Measurements from ENCODE around the gene MID1. TPM values are rescaled to one million over a fixed set of nuclear protein-coding genes. Genes with fewer than 3 reads are reported as not detected.

MID1 gene
- polyA plus RNA-seq, 6 donors from 2014 or later: 0.06 to 1.3 (median 0.40) TPM; not detected in 1

DNA sequence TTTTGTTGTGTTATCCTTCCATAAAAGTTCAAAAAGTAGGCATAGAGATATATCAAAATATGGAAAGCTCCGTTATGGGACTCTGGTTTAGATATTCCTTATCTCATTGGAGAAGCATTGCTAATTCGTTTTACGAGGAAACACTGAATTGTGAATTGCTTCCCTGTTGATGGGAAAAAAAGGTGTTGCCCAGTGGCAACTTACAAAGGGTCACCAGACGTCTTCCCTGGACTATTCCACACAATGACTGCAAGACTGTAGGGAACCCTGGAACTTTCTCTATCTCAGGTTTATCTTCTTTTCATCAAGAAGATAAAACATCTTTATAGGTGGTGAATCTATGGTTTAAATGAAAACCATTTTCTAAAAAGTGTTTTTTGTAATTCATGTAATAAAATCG is 137.7 kb downstream of the MID1 start:
- H3K27me3 Mint-ChIP-seq: no peaks in the 10 kb centered on the region
- peaks cover 0 to 4% (median 2%) of the 10 kb centered on the region in 7 donors for H3K9me3 Mint-ChIP-seq
- H3K4me3 Mint-ChIP-seq: peak overlapping the region; percentile 49 to 85 (median 70)
- peak overlapping the region in 3 of 6 donors; percentile 53 to 82 (median 75) for H3K27ac Mint-ChIP-seq
- no peak for DNase-seq
- no peak for ATAC-seq (ENCODE audit: low read depth in 2 of 2)
- no peaks in the 10 kb centered on the region for H3K36me3 Mint-ChIP-seq
- peaks cover 7 to 11% (median 10%) of the 10 kb centered on the region in 3 donors for H3K4me1 Mint-ChIP-seq

DNA sequence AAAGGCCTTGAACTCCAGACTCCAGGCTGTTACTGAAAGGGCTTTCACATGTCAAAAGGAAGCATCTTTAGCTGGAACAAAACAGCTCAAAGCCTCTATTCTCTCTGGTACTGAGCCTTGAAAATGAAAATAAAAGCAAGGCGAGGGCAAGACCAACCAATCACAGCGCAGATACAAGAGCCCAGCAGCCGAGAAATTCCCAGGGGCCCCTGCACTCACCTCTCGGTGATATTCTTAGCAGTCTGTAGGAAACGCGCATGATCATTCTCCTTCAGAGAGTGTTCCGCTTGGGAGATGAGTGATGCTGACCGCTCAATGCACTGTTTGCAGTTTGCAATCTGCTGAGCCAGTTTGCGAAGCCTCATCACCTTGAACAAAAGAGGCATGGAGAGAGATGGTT is 138.1 kb downstream of the MID1 start:
- H3K27ac Mint-ChIP-seq: peak overlapping the region; percentile 53 to 96 (median 79)
- no peaks in the 10 kb centered on the region for H3K27me3 Mint-ChIP-seq
- ATAC-seq (ENCODE audit: low read depth in 2 of 2) (peak; percentile 97 to 99), DNase-seq (peak; percentile 35)
- H3K4me1 Mint-ChIP-seq: peaks cover 7 to 11% (median 10%) of the 10 kb centered on the region in 3 donors
- peaks cover 0 to 4% (median 2%) of the 10 kb centered on the region in 7 donors for H3K9me3 Mint-ChIP-seq
- H3K36me3 Mint-ChIP-seq: no peaks in the 10 kb centered on the region
- H3K4me3 Mint-ChIP-seq: peak overlapping the region; percentile 49 to 85 (median 70)

DNA sequence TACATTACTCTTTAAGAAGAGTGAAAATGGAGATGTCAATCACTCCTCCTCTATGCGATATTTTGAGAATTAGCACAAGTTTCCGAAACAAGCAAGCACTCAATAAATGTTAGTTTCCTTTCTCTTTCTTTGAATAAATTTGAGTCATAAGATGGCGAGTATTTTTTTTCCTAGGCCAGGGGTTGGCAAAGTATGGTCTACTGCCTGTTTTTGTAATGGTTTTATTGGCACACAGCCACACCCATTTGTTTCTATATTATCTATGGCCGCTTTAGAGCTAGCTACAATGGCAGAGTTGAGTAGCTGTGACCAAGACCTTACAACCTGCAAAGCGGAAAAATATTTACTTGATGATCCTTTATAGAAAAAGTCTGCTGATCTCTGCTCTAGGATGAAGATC is 139.5 kb downstream of the MID1 start:
- H3K4me3 Mint-ChIP-seq: no peak overlapping the region
- peaks cover 7 to 11% (median 10%) of the 10 kb centered on the region in 3 donors for H3K4me1 Mint-ChIP-seq
- H3K9me3 Mint-ChIP-seq: peaks cover 0 to 4% (median 2%) of the 10 kb centered on the region in 7 donors
- H3K27ac Mint-ChIP-seq: no peak overlapping the region
- ATAC-seq (ENCODE audit: low read depth in 2 of 2) (no peak), DNase-seq (no peak)
- no peaks in the 10 kb centered on the region for H3K27me3 Mint-ChIP-seq
- H3K36me3 Mint-ChIP-seq: no peaks in the 10 kb centered on the region

DNA sequence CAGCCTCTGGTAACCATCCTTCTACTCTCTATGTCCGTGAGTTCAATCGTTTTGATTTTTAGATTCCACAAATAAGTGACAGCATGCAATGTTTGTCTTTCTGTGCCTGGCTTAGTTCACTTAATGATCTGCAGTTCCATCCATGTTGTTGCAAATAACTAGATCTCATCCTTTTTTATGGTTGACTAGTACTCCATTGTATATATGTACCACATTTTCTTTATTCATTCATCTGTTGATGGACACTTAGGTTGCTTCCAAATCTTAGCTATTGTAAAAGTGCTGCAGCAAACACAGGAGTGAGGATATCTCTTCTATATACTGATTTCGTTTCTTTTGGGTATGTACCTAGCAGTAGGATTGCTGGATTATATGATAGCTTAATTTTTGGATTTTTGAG is 140.9 kb downstream of the MID1 start:
- Mint-ChIP-seq H3K9me3 (peaks cover 0 to 4% (median 2%) of the 10 kb centered on the region in 7 donors), H3K4me3 (no peak overlapping the region), H3K36me3 (no peaks in the 10 kb centered on the region), H3K27ac (no peak overlapping the region), H3K27me3 (no peaks in the 10 kb centered on the region), H3K4me1 (peaks cover 7 to 11% (median 10%) of the 10 kb centered on the region in 3 donors)
- DNase-seq: no peak
- no peak for ATAC-seq (ENCODE audit: low read depth in 2 of 2)

- Mint-ChIP-seq H3K27me3 (no peaks in the 10 kb centered on the region), H3K27ac (no peak overlapping the region), H3K36me3 (no peaks in the 10 kb centered on the region), H3K4me1 (peaks cover 6 to 11% (median 9%) of the 10 kb centered on the region in 3 donors), H3K9me3 (peaks cover 0 to 4% (median 2%) of the 10 kb centered on the region in 7 donors), H3K4me3 (no peak overlapping the region)
- no peak for ATAC-seq (ENCODE audit: low read depth in 2 of 2)
- no peak for DNase-seq
Measured at GRCh38 chrX:10477525-10477924, 142.9 kb downstream of the MID1 start.

- Mint-ChIP-seq H3K27me3 (no peaks in the 10 kb centered on the region), H3K4me1 (no peaks in the 10 kb centered on the region), H3K36me3 (no peaks in the 10 kb centered on the region), H3K4me3 (no peak overlapping the region), H3K9me3 (peaks cover 0 to 4% (median 1%) of the 10 kb centered on the region in 7 donors), H3K27ac (no peak overlapping the region)
- ATAC-seq (ENCODE audit: low read depth in 2 of 2) (no peak), DNase-seq (no peak)
Measured at GRCh38 chrX:10474913-10475568, 145.3 kb downstream of the MID1 start.

DNA sequence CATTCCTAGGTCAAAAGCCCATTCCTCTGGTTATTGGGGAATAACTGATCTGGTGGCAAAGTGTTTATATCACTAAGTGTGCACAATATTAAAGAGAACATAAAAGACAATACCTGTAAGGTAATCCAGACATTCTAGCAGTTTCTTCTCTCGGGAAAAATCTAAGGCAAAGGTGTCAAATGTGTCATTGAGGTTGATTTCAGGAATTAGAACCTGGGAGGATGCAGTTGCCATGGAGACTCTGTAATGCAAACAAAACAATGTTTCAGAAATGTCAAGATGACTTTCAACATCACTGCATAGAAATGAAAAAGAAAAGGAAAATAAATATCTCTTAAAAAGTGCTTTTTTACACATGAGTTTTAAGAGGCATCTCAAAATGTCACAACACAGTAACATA is 145.9 kb downstream of the MID1 start:
- no peak overlapping the region for H3K27ac Mint-ChIP-seq
- ATAC-seq (ENCODE audit: low read depth in 2 of 2): no peak
- no peak overlapping the region for H3K4me3 Mint-ChIP-seq
- no peak for DNase-seq
- H3K9me3 Mint-ChIP-seq: peaks cover 0 to 3% (median 1%) of the 10 kb centered on the region in 7 donors
- no peaks in the 10 kb centered on the region for H3K27me3 Mint-ChIP-seq
- H3K36me3 Mint-ChIP-seq: no peaks in the 10 kb centered on the region
- H3K4me1 Mint-ChIP-seq: no peaks in the 10 kb centered on the region

- no peaks in the 10 kb centered on the region for H3K36me3 Mint-ChIP-seq
- ATAC-seq (ENCODE audit: low read depth in 2 of 2) (no peak), DNase-seq (no peak)
- H3K27ac Mint-ChIP-seq: no peak overlapping the region
- H3K4me1 Mint-ChIP-seq: peaks cover 5 to 9% (median 7%) of the 10 kb centered on the region in 3 donors
- no peaks in the 10 kb centered on the region for H3K9me3 Mint-ChIP-seq
- H3K4me3 Mint-ChIP-seq: no peak overlapping the region
- no peaks in the 10 kb centered on the region for H3K27me3 Mint-ChIP-seq
Measured at GRCh38 chrX:10471418-10471817, 149.0 kb downstream of the MID1 start.

DNA sequence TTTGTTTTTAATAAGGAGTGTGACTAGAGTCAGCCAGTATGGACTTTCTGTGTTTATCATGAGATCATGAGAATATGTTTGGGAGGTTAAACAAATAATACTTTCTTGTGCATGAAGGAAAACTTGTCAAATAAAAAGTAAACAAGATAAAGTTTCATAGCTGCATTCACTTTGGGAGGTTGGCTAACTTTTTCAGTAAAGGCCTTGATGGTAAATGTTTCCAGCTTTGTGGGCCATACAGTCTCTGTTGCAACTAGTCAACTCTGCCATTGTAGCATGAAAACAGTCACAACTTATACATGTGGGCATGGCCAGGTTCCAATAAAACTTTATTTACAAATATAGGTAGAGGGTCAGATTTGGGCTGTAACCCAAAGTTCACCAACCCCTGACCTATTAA is 150.4 kb downstream of the MID1 start:
- H3K27ac Mint-ChIP-seq: no peak overlapping the region
- H3K4me1 Mint-ChIP-seq: peaks cover 5 to 9% (median 7%) of the 10 kb centered on the region in 3 donors
- H3K36me3 Mint-ChIP-seq: no peaks in the 10 kb centered on the region
- H3K27me3 Mint-ChIP-seq: no peaks in the 10 kb centered on the region
- ATAC-seq (ENCODE audit: low read depth in 2 of 2): no peak
- no peak overlapping the region for H3K4me3 Mint-ChIP-seq
- no peaks in the 10 kb centered on the region for H3K9me3 Mint-ChIP-seq
- no peak for DNase-seq

GRCh38 chrX:10467793-10468192 is 152.6 kb downstream of the MID1 start:
- H3K27ac Mint-ChIP-seq: no peak overlapping the region
- H3K4me3 Mint-ChIP-seq: no peak overlapping the region
- no peak for DNase-seq
- H3K27me3 Mint-ChIP-seq: no peaks in the 10 kb centered on the region
- peak; percentile 23 to 27 for ATAC-seq (ENCODE audit: low read depth in 2 of 2)
- H3K4me1 Mint-ChIP-seq: peaks cover 5 to 9% (median 7%) of the 10 kb centered on the region in 3 donors
- H3K36me3 Mint-ChIP-seq: no peaks in the 10 kb centered on the region
- no peaks in the 10 kb centered on the region for H3K9me3 Mint-ChIP-seq

- H3K4me3 Mint-ChIP-seq: no peak overlapping the region
- no peak overlapping the region for H3K27ac Mint-ChIP-seq
- no peak for DNase-seq
- peaks cover 0 to 2% (median 0%) of the 10 kb centered on the region in 7 donors for H3K9me3 Mint-ChIP-seq
- peaks cover 5 to 9% (median 7%) of the 10 kb centered on the region in 3 donors for H3K4me1 Mint-ChIP-seq
- H3K27me3 Mint-ChIP-seq: no peaks in the 10 kb centered on the region
- ATAC-seq (ENCODE audit: low read depth in 2 of 2): no peak
- no peaks in the 10 kb centered on the region for H3K36me3 Mint-ChIP-seq
Measured at GRCh38 chrX:10465254-10465653, 155.1 kb downstream of the MID1 start.

GRCh38 chrX:10457092-10457491 is 163.3 kb downstream of the MID1 start:
- no peak for DNase-seq
- Mint-ChIP-seq H3K9me3 (peaks cover 0 to 5% (median 2%) of the 10 kb centered on the region in 7 donors), H3K36me3 (peaks cover 0 to 6% of the 10 kb centered on the region in 2 donors), H3K4me3 (no peak overlapping the region), H3K27me3 (no peaks in the 10 kb centered on the region), H3K4me1 (no peaks in the 10 kb centered on the region), H3K27ac (no peak overlapping the region)
- ATAC-seq (ENCODE audit: low read depth in 2 of 2): no peak

- DNase-seq: no peak
- Mint-ChIP-seq H3K4me3 (no peak overlapping the region), H3K27ac (no peak overlapping the region), H3K4me1 (no peaks in the 10 kb centered on the region), H3K9me3 (peaks cover 0 to 5% (median 2%) of the 10 kb centered on the region in 7 donors), H3K36me3 (peaks cover 0 to 6% of the 10 kb centered on the region in 2 donors), H3K27me3 (no peaks in the 10 kb centered on the region)
- ATAC-seq (ENCODE audit: low read depth in 2 of 2): no peak
Measured at GRCh38 chrX:10453945-10454344, 166.4 kb downstream of the MID1 start.

- Mint-ChIP-seq H3K4me3 (peak overlapping the region in 1 of 8 donors; percentile 53), H3K27ac (no peak overlapping the region), H3K9me3 (peaks cover 0 to 8% (median 2%) of the 10 kb centered on the region in 7 donors), H3K36me3 (peaks cover 0 to 6% of the 10 kb centered on the region in 2 donors), H3K27me3 (no peaks in the 10 kb centered on the region), H3K4me1 (no peaks in the 10 kb centered on the region)
- DNase-seq: no peak
- ATAC-seq (ENCODE audit: low read depth in 2 of 2): no peak
Measured at GRCh38 chrX:10450959-10451355, 169.4 kb downstream of the MID1 start.
